HepG2 (cell line): ENCODE data around the gene IPMK. TPM values are rescaled to one million over a fixed set of nuclear protein-coding genes. Genes with fewer than 3 reads are reported as not detected.
A peak's percentile ranks its signal among the peaks of the same experiment; 100 is the strongest.

ENCODE experiments used
- ASH2L ChIP-seq: fragments of 300-600, 200-600 bp; sonication (generic); IDR thresholded peaks from 2 replicates; pipeline ENCODE4 v1.7.0; 2017; ENCODE audit warnings: low read depth, mild to moderate bottlenecking, moderate library complexity, mixed read lengths, low read length; ENCODE audit not compliant: insufficient read length
- CHD2 ChIP-seq: IDR thresholded peaks from 2 replicates; pipeline ENCODE4 v1.6.1; 2011; ENCODE audit warnings: low read depth, low read length, improper control_type of control experiment
- HOMEZ ChIP-seq: IDR thresholded peaks from 2 replicates; pipeline ENCODE4 v1.6.1; 2016; ENCODE audit warnings: low read depth
- ONECUT2 ChIP-seq: sonication (generic); formaldehyde crosslinking; IDR thresholded peaks from 2 replicates; pipeline ENCODE4 v1.4.0; 2020; ENCODE audit warnings: missing genetic modification reagents
- PRPF4 ChIP-seq: fragments of 200-400 bp; formaldehyde crosslinking; IDR thresholded peaks from 2 replicates; pipeline ENCODE4 v1.6.1; 2016; ENCODE audit warnings: low read length, low read depth; ENCODE audit not compliant: poor library complexity, severe bottlenecking
- SATB2 ChIP-seq: sonication (generic); formaldehyde crosslinking; IDR thresholded peaks from 2 replicates; pipeline ENCODE4 v1.5.0; 2020; ENCODE audit warnings: missing genetic modification reagents
- ZFYVE20 ChIP-seq: sonication (generic); formaldehyde crosslinking; IDR thresholded peaks from 2 replicates; pipeline ENCODE4 v1.8.0; 2023; ENCODE audit warnings: low read depth, mild to moderate bottlenecking, moderate library complexity, missing genetic modification reagents, borderline replicate concordance
- ZNF574 ChIP-seq: sonication (generic); formaldehyde crosslinking; IDR thresholded peaks from 2 replicates; pipeline ENCODE4 v1.4.0; 2020; ENCODE audit warnings: missing genetic modification reagents
- ZNF782 ChIP-seq: sonication (generic); formaldehyde crosslinking; IDR thresholded peaks from 2 replicates; pipeline ENCODE4 v1.4.0; 2020; ENCODE audit warnings: missing genetic modification reagents, mild to moderate bottlenecking, borderline replicate concordance
- polyA plus RNA-seq, 8 experiments: library from polyadenylated mRNA; depleted of rRNA in 3 of 8; stranded (reverse) in 7 of 8; unstranded in 1 of 8; fragments of >200 nt; fragmentation: Illumina TruSeq in 4 of 8; extraction: Trizol in 4 of 8; gene quantifications; 2 replicates each; pipeline versions ENCODE4 v1.2.1 to v1.2.3, GENCODE V29; 2011 to 2016; ENCODE audit warnings: low read depth in 4 of 8, missing spikeins in 1 of 8, mixed read lengths in 1 of 8; ENCODE audit not compliant: insufficient read depth in 1 of 8
- total RNA-seq, 5 experiments: library from RNA; depleted of rRNA; stranded (reverse); fragments of >200 nt; fragmentation: Illumina TruSeq; extraction: Trizol; gene quantifications; 2 replicates each; pipeline ENCODE4 v1.2.3, GENCODE V29; 2016; ENCODE audit warnings: low read depth in 1 of 5
- TF ChIP-seq, protein P1 (sequence below): sonication (generic); formaldehyde crosslinking; IDR thresholded peaks from 2 replicates; pipeline ENCODE4 v1.4.0; 2020; ENCODE audit warnings: mild to moderate bottlenecking, missing genetic modification reagents
- TF ChIP-seq, protein P2 (sequence below): sonication (generic); formaldehyde crosslinking; IDR thresholded peaks from 2 replicates; pipeline ENCODE4 v1.5.1; 2020; ENCODE audit warnings: mild to moderate bottlenecking, missing genetic modification reagents

IPMK gene
- total and polyA plus RNA-seq, 2 of the 13 experiments (the other 11 are each of a cell fraction or from before 2014, with no cell fraction given) = 2.7 to 3.9 TPM

GRCh38 chr10:58268946-58269781 is 1.5 kb upstream of the IPMK start, which contains the start of gene CISD1 (continued):
- TF ChIP-seq, protein P1, sequence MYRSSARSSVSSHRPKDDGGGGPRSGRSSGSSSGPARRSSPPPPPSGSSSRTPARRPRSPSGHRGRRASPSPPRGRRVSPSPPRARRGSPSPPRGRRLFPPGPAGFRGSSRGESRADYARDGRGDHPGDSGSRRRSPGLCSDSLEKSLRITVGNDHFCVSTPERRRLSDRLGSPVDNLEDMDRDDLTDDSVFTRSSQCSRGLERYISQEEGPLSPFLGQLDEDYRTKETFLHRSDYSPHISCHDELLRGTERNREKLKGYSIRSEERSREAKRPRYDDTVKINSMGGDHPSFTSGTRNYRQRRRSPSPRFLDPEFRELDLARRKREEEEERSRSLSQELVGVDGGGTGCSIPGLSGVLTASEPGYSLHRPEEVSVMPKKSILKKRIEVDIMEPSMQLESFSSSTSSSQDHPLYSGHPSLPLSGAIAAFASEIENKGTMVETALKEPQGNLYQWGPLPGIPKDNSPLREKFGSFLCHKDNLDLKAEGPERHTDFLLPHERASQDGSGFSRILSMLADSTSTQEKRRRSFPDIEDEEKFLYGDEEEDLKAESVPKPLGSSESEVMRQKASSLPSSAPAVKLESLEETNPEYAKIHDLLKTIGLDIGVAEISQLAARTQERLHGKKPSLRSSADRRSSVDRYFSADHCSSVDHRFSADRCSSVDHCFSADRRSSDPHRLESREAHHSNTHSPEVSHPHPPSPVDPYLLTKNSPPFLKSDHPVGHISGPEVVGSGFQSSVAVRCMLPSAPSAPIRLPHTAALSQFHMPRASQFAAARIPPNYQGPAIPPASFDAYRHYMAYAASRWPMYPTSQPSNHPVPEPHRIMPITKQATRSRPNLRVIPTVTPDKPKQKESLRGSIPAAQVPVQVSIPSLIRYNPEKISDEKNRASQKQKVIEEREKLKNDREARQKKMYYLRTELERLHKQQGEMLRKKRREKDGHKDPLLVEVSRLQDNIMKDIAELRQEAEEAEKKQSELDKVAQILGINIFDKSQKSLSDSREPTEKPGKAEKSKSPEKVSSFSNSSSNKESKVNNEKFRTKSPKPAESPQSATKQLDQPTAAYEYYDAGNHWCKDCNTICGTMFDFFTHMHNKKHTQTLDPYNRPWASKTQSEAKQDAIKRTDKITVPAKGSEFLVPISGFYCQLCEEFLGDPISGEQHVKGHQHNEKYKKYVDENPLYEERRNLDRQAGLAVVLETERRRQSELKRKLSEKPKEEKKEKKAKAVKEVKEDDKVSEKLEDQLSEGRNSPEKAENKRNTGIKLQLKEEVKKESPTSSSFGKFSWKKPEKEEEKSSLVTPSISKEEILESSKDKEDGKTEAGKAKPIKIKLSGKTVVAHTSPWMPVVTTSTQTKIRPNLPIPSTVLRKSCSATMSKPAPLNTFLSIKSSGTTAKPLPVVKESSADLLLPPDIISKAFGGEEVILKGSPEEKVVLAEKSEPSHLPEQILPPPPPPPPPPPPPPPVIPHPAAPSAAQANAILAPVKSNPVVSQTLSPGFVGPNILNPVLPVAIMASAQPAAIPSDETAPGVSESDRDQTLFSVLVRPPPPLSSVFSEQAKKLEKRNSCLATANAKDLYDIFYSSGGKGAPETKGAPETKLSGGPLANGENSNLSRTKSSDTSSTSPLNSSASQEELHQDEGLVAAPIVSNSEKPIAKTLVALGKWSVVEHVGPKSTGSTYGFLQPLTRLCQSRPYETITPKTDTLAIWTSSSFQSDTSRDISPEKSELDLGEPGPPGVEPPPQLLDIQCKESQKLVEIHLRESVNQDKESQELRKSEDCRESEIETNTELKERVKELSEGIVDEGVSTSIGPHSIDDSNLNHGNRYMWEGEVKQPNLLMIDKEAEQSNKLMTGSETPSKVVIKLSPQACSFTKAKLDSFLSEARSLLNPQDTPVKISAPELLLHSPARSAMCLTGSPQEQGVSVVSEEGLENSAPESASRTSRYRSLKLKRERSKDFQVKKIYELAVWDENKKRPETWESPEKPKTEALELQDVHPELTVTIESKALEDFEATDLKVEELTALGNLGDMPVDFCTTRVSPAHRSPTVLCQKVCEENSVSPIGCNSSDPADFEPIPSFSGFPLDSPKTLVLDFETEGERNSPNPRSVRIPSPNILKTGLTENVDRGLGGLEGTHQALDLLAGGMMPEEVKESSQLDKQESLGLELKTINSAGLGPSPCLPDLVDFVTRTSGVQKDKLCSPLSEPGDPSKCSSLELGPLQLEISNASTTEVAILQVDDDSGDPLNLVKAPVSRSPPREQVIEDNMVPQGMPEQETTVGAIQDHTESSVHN (CRISPR knock-in tag) = peak; percentile 53; the same call in 1 of the 2 replicates
- no peak for TF ChIP-seq PRPF4
- peak; percentile 97 for TF ChIP-seq ZFYVE20 (CRISPR knock-in tag)
- no peak for TF ChIP-seq ONECUT2
- TF ChIP-seq SATB2 (CRISPR knock-in tag) = peak; percentile 94
- TF ChIP-seq ZNF782 (CRISPR knock-in tag) = peak; percentile 93; the same call in 1 of the 2 replicates
- peak; percentile 81 for TF ChIP-seq ASH2L
- TF ChIP-seq, protein P2, sequence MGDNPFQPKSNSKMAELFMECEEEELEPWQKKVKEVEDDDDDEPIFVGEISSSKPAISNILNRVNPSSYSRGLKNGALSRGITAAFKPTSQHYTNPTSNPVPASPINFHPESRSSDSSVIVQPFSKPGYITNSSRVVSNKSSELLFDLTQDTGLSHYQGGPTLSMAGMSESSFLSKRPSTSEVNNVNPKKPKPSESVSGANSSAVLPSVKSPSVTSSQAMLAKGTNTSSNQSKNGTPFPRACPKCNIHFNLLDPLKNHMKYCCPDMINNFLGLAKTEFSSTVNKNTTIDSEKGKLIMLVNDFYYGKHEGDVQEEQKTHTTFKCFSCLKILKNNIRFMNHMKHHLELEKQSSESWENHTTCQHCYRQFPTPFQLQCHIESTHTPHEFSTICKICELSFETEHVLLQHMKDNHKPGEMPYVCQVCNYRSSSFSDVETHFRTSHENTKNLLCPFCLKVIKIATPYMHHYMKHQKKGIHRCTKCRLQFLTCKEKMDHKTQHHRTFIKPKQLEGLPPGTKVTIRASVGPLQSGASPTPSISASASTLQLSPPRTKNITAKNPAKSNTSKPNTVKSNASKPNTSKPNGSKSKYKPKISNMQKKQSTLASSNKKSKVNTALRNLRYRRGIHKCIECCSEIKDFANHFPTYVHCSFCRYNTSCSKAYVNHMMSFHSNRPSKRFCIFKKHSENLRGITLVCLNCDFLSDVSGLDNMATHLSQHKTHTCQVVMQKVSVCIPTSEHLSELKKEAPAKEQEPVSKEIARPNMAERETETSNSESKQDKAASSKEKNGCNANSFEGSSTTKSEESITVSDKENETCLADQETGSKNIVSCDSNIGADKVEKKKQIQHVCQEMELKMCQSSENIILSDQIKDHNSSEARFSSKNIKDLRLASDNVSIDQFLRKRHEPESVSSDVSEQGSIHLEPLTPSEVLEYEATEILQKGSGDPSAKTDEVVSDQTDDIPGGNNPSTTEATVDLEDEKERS = no peak
- peak; percentile 92 for TF ChIP-seq ZNF574
- TF ChIP-seq HOMEZ (CRISPR knock-in tag) = peak; percentile 76
- peak; percentile 87 for TF ChIP-seq CHD2
